GM12875 (cell line): ENCODE results near the gene TRAP1.

Experiments used
- H3K4me3 ChIP-seq: one replicate; pipeline ENCODE4 v1.5.1; 2011; ENCODE audit warnings: low read depth, low read length, control low read depth
- CTCF ChIP-seq: IDR thresholded peaks from 2 replicates; pipeline ENCODE4 v1.5.1; 2011; ENCODE audit warnings: low read depth, mild to moderate bottlenecking, control low read depth, inconsistent platforms, low read length, moderate library complexity, borderline replicate concordance; ENCODE audit not compliant: insufficient read depth

The TRAP1 gene

GRCh38 chr16:3698941-3699340, 18.4 kb downstream of the TRAP1 start:
- no peak for TF ChIP-seq CTCF
- no peak overlapping the region for H3K4me3 ChIP-seq

- no peak for TF ChIP-seq CTCF
- no peak overlapping the region for H3K4me3 ChIP-seq
These were observed 20.7 kb downstream of the TRAP1 start for GRCh38 chr16:3696425-3697218.

- TF ChIP-seq CTCF: no peak
- H3K4me3 ChIP-seq: no peak overlapping the region
These were observed 21.5 kb downstream of the TRAP1 start for GRCh38 chr16:3695610-3696369.

GRCh38 chr16:3694051-3694450, 23.3 kb downstream of the TRAP1 start:
- H3K4me3 ChIP-seq: no peak overlapping the region
- no peak for TF ChIP-seq CTCF

GRCh38 chr16:3691761-3692160, 25.6 kb downstream of the TRAP1 start:
- no peak overlapping the region for H3K4me3 ChIP-seq
- TF ChIP-seq CTCF: no peak

- TF ChIP-seq CTCF: no peak
- no peak overlapping the region for H3K4me3 ChIP-seq
These were observed 26.2 kb downstream of the TRAP1 start for GRCh38 chr16:3690980-3691720.
